ENCODE measurements around the gene OTOG. TPM values are rescaled to one million over a fixed set of nuclear protein-coding genes. Genes with fewer than 3 reads are reported as not detected.
"Not testable (repeated sequence)": the region's sequence is repeated elsewhere in the genome, so short reads cannot be mapped to it uniquely, and the experiment has no call there.

OTOG gene
- total RNA-seq, 1 experiment from 2014 or later: not detected

- CTCF ChIA-PET: no interaction called here
- TF ChIP-seq CTCF (conservative IDR thresholded peaks at IDR 0.05; ENCODE audit: low read depth, low read length) (no peak), EZH2 (IDR thresholded peaks at IDR 0.05; ENCODE audit: low read length, unreplicated experiment) (no peak), EZH2phosphoT487 (IDR thresholded peaks at IDR 0.05; ENCODE audit: borderline replicate concordance, low read length) (no peak)
Measured at GRCh38 chr11:17613428-17613962, 66.4 kb downstream of the OTOG start.

GRCh38 chr11:17613983-17614382 lies 66.9 kb downstream of the OTOG start:
- Histone ChIP-seq H4K20me1 (ENCODE audit: low read length) (no peaks in the 10 kb centered on the region), H3K27ac (ENCODE audit: low read length) (no peak overlapping the region), H3K4me1 (ENCODE audit: insufficient read depth, low read length) (no peaks in the 10 kb centered on the region), H3K27me3 (ENCODE audit: low read length) (peaks cover 42% of the 10 kb centered on the region), H3K4me3 (ENCODE audit: low read length) (no peak overlapping the region), H3K79me2 (ENCODE audit: low read length) (no peaks in the 10 kb centered on the region), H3K36me3 (ENCODE audit: low read depth, low read length) (no peaks in the 10 kb centered on the region), H2AFZ (ENCODE audit: low read length) (no peak overlapping the region), H3K9me3 (ENCODE audit: low read length) (no peaks in the 10 kb centered on the region), H3K9me2 (replicated peaks; ENCODE audit: low read length) (no peaks in the 10 kb centered on the region), H3K4me2 (ENCODE audit: low read length) (no peak overlapping the region), H3F3A (ENCODE audit: low read length, unreplicated experiment) (no peaks in the 10 kb centered on the region), H3K9ac (ENCODE audit: low read length) (no peak overlapping the region)
- no peak for DNase-seq
- ATAC-seq: no peak
- CTCF ChIA-PET: no interaction called here
- BruUV-seq (replicated peaks): no TSS peak
- POLR2A ChIA-PET (ENCODE audit: unreplicated experiment): no interaction called here
- intact Hi-C loops (cut with micrococcal nuclease): no loop called here
- TF ChIP-seq EZH2phosphoT487 (IDR thresholded peaks at IDR 0.05; ENCODE audit: borderline replicate concordance, low read length): no peak
- TF ChIP-seq EZH2 (IDR thresholded peaks at IDR 0.05; ENCODE audit: low read length, unreplicated experiment): no peak
- no peak for TF ChIP-seq CTCF (conservative IDR thresholded peaks at IDR 0.05; ENCODE audit: low read depth, low read length)

More at GRCh38 chr11:17613428-17613962, 66.4 kb downstream of the OTOG start:
- BruUV-seq (replicated peaks): no TSS peak
- POLR2A ChIA-PET (ENCODE audit: unreplicated experiment): no interaction called here
- Histone ChIP-seq H3K9me2 (replicated peaks; ENCODE audit: low read length) (no peaks in the 10 kb centered on the region), H3K27me3 (ENCODE audit: low read length) (peaks cover 42% of the 10 kb centered on the region), H3K4me3 (ENCODE audit: low read length) (no peak overlapping the region), H3K79me2 (ENCODE audit: low read length) (no peaks in the 10 kb centered on the region), H3K9ac (ENCODE audit: low read length) (no peak overlapping the region), H3K27ac (ENCODE audit: low read length) (no peak overlapping the region), H2AFZ (ENCODE audit: low read length) (no peak overlapping the region), H3K9me3 (ENCODE audit: low read length) (no peaks in the 10 kb centered on the region), H3K4me2 (ENCODE audit: low read length) (no peak overlapping the region), H4K20me1 (ENCODE audit: low read length) (no peaks in the 10 kb centered on the region), H3K4me1 (ENCODE audit: insufficient read depth, low read length) (no peaks in the 10 kb centered on the region), H3K36me3 (ENCODE audit: low read depth, low read length) (no peaks in the 10 kb centered on the region), H3F3A (ENCODE audit: low read length, unreplicated experiment) (no peaks in the 10 kb centered on the region)
- intact Hi-C loops (cut with micrococcal nuclease): no loop called here
- ATAC-seq: no peak
- DNase-seq: no peak

- H3F3A ChIP-seq (ENCODE audit: low read length, unreplicated experiment); CTCF ChIA-PET; H3K4me3 ChIP-seq (ENCODE audit: low read length); POLR2A ChIA-PET (ENCODE audit: unreplicated experiment); H3K4me1 ChIP-seq (ENCODE audit: insufficient read depth, low read length); H3K79me2 ChIP-seq (ENCODE audit: low read length); H3K4me2 ChIP-seq (ENCODE audit: low read length); H3K9ac ChIP-seq (ENCODE audit: low read length); H3K27ac ChIP-seq (ENCODE audit: low read length); BruUV-seq (replicated peaks); H3K9me2 ChIP-seq (replicated peaks; ENCODE audit: low read length); H3K36me3 ChIP-seq (ENCODE audit: low read depth, low read length); DNase-seq; H3K9me3 ChIP-seq (ENCODE audit: low read length); intact Hi-C loops (cut with micrococcal nuclease); H4K20me1 ChIP-seq (ENCODE audit: low read length); H2AFZ ChIP-seq (ENCODE audit: low read length); ATAC-seq: not testable (repeated sequence)
- peaks cover 18% of the 10 kb centered on the region for H3K27me3 ChIP-seq (ENCODE audit: low read length)
Measured at GRCh38 chr11:17622711-17623110, 75.7 kb downstream of the OTOG start.
